Upper lobe of left lung (tissue), 4 donors: Measurements from ENCODE around the gene GJB2.

Source experiments
- CTCF ChIP-seq, 6 experiments: fragments of 450-650 bp in 4 of 6; fragments of 200-600 bp in 2 of 6; sonication (generic) in 2 of 6; IDR thresholded peaks; one replicate each; pipeline ENCODE4 v1.5.1; 2016 to 2019; ENCODE audit warnings: antibody characterized with exemption in 6 of 6
- EP300 ChIP-seq, 4 donors: sonication (generic); formaldehyde crosslinking; IDR thresholded peaks; one replicate each; pipeline ENCODE4 v1.5.1; 2017; ENCODE audit warnings: antibody characterized with exemption in 4 of 4, control low read depth in 2 of 4
- POLR2A ChIP-seq, 4 donors: fragments of 450-650 bp; IDR thresholded peaks; one replicate each; pipeline ENCODE4 v1.5.1; 2016 to 2017; ENCODE audit warnings: antibody characterized with exemption in 4 of 4, mild to moderate bottlenecking in 2 of 4
- POLR2AphosphoS5 ChIP-seq, 2 donors: sonication (generic); formaldehyde crosslinking; IDR thresholded peaks; one replicate each; pipeline ENCODE4 v1.5.1; 2017; ENCODE audit warnings: antibody characterized with exemption in 2 of 2

- no peak for TF ChIP-seq CTCF (IDR thresholded peaks at IDR 0.05)
- TF ChIP-seq EP300 (IDR thresholded peaks at IDR 0.05), result no peak
- TF ChIP-seq POLR2A (IDR thresholded peaks at IDR 0.05), result no peak
- no peak for TF ChIP-seq POLR2AphosphoS5 (IDR thresholded peaks at IDR 0.05)
Measured at GRCh38 chr13:20222553-20222952, 29.8 kb upstream of the GJB2 start.
